ENCODE data around the gene ZNF629. TPM values are rescaled to one million over a fixed set of nuclear protein-coding genes. Genes with fewer than 3 reads are reported as not detected.

The ZNF629 gene
- total RNA-seq, 4 donors from 2014 or later, result 8.7 to 15.0 (median 11.5) TPM

- no peak for TF ChIP-seq CTCF (IDR thresholded peaks at IDR 0.05)
- DNase-seq (ENCODE audit: low spot score) (no peak), ATAC-seq (ENCODE audit: low FRiP score) (no peak)
Measured at GRCh38 chr16:30771726-30772125, 15.3 kb downstream of the ZNF629 start.

DNA sequence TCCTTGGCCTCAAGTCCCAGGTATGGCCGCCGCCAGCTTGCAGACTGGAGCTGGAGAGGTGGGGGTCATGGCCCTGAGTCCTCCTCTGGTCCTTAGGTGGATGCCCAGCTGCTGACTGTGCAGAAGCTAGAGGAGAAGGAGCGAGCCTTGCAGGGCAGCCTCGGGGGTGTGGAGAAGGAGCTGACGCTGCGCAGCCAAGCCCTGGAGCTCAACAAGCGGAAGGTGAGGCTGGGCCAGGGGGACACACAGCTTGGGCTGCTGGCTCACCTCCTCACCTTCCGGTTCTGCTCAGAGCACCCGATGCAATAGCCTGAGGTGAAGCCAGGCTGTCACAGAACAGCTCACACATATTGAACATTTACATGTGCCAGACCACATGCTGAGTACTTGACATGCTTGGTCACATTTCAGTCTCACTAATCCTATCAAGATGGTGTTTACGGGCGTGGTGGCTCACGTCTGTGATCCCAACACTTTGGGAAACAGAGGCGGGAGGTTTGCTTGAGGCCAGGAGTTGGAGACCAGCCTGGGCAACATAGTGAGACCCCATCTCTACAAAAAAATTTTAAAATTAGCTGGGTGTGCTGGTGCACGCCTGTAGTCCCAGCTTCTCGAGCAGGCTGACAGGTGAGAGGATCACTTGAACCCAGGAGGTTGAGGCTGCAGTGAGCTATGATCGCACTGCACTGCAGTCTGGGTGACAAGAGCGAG lies 17.5 kb downstream of the ZNF629 start:
- TF ChIP-seq CTCF (IDR thresholded peaks at IDR 0.05), result no peak
- ATAC-seq (ENCODE audit: low FRiP score), result no peak
- no peak for DNase-seq (ENCODE audit: low spot score)

DNA sequence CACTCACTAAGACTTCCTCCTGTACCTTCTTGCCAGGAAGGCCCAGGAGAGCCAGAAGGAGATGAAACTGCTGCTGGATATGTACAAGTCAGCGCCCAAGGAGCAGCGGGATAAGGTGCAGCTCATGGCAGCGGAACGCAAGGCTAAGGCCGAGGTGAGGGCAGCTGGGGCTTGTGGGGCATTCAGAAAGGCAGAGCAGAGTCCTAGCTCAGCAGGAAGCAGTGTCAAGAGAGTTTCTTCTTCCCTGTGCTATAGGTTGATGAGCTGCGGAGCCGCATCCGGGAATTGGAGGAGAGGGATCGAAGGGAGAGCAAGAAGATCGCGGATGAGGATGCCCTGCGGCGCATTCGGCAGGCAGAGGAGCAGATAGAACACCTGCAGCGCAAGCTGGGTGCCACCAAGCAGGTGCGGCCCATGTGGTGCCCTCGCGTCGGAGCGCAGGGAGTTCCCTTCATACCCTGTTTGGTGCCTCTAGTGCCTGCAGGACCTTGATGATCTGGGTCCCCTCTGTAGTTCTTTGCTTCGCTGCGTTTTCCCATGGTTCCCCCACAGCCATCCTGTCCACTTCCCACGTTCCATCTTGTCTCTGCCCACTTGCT lies 18.3 kb downstream of the ZNF629 start:
- ATAC-seq (ENCODE audit: low FRiP score), result no peak
- TF ChIP-seq CTCF (IDR thresholded peaks at IDR 0.05), result no peak
- no peak for DNase-seq (ENCODE audit: low spot score)

DNA sequence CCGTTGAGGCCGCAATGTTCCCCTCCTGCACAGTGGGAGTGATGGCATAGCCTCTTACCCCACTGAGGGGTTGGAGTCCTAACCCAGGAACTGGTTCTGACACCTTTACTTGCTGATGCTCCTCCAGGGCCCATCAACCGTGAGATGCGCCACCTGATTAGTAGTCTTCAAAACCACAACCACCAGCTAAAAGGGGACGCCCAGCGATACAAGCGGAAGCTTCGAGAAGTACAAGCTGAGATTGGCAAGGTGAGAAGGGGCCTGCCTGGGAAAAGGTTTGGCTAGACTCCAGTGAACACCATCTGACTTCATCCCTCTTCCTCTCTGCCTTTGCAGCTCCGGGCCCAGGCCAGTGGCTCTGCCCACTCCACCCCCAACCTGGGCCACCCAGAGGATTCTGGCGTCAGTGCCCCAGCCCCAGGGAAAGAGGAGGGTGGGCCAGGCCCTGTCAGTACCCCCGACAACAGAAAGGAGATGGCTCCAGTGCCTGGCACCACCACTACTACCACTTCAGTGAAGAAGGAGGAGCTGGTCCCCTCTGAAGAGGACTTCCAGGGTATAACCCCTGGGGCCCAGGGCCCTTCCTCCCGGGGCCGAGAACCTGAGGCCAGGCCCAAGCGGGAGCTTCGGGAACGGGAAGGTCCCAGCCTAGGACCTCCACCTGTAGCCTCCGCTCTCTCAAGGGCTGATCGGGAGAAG lies 19.1 kb downstream of the ZNF629 start:
- no peak for TF ChIP-seq CTCF (IDR thresholded peaks at IDR 0.05)
- DNase-seq (ENCODE audit: low spot score) (no peak), ATAC-seq (ENCODE audit: low FRiP score) (no peak)

DNA sequence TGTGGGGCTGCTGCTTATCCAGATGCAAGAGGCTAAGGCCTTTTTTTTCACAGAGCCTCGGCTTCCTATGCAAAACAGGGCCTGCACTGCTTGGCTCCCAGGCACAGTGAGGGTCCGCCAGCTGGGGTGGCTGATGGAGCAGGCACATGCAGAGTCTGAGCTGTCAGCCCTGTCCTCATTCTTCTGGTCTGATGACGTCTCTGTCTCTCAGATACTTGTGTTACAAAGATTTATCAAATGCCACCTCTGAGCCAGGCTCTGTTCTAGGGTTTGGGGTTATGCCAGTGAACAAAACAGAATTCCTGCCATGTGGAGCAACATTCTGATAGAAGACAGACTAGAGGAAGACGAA lies 20.1 kb downstream of the ZNF629 start:
- ATAC-seq (ENCODE audit: low FRiP score), result no peak

GRCh38 chr16:30766206-30766932 lies 20.6 kb downstream of the ZNF629 start:
- DNase-seq (ENCODE audit: low spot score), result no peak
- no peak for TF ChIP-seq CTCF (IDR thresholded peaks at IDR 0.05)
- ATAC-seq (ENCODE audit: low FRiP score), result no peak

More for the DNA sequence above, 20.1 kb downstream of the ZNF629 start:
- DNase-seq (ENCODE audit: low spot score), result no peak
- TF ChIP-seq CTCF (IDR thresholded peaks at IDR 0.05), result no peak

Data from omental fat pad (tissue), 4 donors.